Activated naive CD8-positive, alpha-beta T cell (primary cell): ENCODE measurements around the gene NLRP7.
A peak's percentile ranks its signal among the peaks of the same experiment; 100 is the strongest.
"Not testable (repeated sequence)": the region's sequence is repeated elsewhere in the genome, so short reads cannot be mapped to it uniquely, and the experiment has no call there.

Source experiments
- H3K27ac Mint-ChIP-seq: one replicate; pipeline ENCODE4 v1.8.0; 2021; ENCODE audit warnings: mixed read lengths
- H3K27me3 Mint-ChIP-seq: one replicate; pipeline ENCODE4 v1.8.0; 2021; ENCODE audit warnings: mixed read lengths
- H3K36me3 Mint-ChIP-seq: one replicate; pipeline ENCODE4 v1.8.0; 2021; ENCODE audit warnings: mixed read lengths
- H3K4me1 Mint-ChIP-seq: one replicate; pipeline ENCODE4 v1.8.0; 2021; ENCODE audit warnings: low read depth, mixed read lengths
- H3K4me3 Mint-ChIP-seq: one replicate; pipeline ENCODE4 v1.8.0; 2021; ENCODE audit warnings: mild to moderate bottlenecking, mixed read lengths
- H3K9me3 Mint-ChIP-seq: one replicate; pipeline ENCODE4 v1.8.0; 2021; ENCODE audit warnings: low read depth, mixed read lengths

Gene NLRP7

DNA sequence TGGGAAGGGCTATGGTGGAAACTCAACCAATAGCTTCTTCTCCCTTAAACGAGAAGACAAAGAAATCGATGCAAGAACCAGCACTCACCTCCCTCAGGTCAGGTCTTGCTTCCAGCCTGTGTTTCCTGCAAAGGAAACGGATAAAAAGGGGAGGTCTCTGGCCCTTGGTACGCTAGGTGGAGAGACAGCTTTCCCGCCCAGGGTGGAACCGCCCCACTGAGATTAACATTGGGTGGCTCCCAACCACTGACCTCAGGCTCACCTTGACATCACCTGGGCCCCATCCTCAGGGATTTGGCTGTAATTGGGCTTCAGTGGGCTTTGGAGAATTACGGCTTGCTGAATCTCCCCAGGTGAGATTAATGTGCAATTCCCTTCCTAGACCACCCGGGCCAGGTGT lies at the start of gene NLRP7:
Gene NLRP7, minus strand, starts transcription at position 150 of the 400 bp plus-strand sequence.
- H3K36me3 Mint-ChIP-seq: no peaks in the 10 kb centered on the region
- H3K9me3 Mint-ChIP-seq: no peaks in the 10 kb centered on the region
- H3K4me3 Mint-ChIP-seq: no peak within 1 kb of the TSS
- H3K27me3 Mint-ChIP-seq: no peaks in the 10 kb centered on the region
- no peaks in the 10 kb centered on the region for H3K4me1 Mint-ChIP-seq
- H3K27ac Mint-ChIP-seq: no peak within 1 kb of the TSS

DNA sequence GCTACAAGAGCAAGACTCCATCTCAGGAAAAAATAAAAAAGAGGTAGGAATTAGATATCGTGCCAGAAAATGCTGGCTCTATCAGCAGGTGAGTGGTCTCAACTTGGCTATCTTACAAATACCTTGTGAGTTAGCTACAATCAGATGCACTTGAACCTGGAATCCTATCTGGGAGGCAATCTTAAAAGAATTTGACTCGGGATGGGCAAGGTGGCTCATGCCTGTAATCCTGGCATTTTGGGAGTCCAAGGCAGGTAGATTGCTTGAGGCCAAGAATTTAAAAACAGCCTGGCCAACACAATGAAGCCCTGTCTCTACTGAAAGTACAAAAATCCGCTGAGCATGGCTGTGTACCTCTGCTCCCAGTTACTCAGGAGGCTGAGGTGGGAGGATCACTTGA lies 48.2 kb upstream of the NLRP7 start:
- peaks cover 3% of the 10 kb centered on the region for H3K27me3 Mint-ChIP-seq
- H3K4me3 Mint-ChIP-seq: no peak overlapping the region
- no peak overlapping the region for H3K27ac Mint-ChIP-seq
- peaks cover 9% of the 10 kb centered on the region for H3K36me3 Mint-ChIP-seq
- no peaks in the 10 kb centered on the region for H3K4me1 Mint-ChIP-seq
- peaks cover under 1% of the 10 kb centered on the region for H3K9me3 Mint-ChIP-seq

DNA sequence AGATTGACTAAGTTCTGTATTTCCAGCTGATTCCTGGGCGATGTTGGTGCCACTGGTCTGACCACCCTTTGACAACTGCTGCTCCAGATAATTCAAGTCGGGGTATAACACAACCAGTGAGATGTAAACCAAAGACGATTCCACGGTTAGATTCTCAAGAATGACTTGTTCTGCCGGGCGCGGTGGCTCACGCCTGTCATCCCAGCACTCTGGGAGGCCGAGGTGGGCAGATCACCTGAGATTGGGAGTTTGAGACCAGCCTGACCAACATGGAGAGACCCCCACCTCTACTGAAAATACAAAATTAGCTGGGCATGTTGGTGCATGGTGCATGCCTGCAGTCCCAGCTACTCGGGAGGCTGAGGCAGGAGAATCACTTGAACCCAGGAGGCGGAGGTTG lies 42.2 kb upstream of the NLRP7 start:
- H3K9me3 Mint-ChIP-seq, H3K27ac Mint-ChIP-seq, H3K4me1 Mint-ChIP-seq, H3K27me3 Mint-ChIP-seq, H3K36me3 Mint-ChIP-seq, H3K4me3 Mint-ChIP-seq: not testable (repeated sequence)

DNA sequence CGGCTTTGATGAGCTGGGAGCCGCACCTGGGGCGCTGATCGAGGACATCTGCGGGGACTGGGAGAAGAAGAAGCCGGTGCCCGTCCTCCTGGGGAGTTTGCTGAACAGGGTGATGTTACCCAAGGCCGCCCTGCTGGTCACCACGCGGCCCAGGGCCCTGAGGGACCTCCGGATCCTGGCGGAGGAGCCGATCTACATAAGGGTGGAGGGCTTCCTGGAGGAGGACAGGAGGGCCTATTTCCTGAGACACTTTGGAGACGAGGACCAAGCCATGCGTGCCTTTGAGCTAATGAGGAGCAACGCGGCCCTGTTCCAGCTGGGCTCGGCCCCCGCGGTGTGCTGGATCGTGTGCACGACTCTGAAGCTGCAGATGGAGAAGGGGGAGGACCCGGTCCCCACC lies 35.2 kb upstream of the NLRP7 start:
- H3K36me3 Mint-ChIP-seq, H3K27ac Mint-ChIP-seq, H3K9me3 Mint-ChIP-seq, H3K4me1 Mint-ChIP-seq, H3K27me3 Mint-ChIP-seq, H3K4me3 Mint-ChIP-seq: not testable (repeated sequence)

DNA sequence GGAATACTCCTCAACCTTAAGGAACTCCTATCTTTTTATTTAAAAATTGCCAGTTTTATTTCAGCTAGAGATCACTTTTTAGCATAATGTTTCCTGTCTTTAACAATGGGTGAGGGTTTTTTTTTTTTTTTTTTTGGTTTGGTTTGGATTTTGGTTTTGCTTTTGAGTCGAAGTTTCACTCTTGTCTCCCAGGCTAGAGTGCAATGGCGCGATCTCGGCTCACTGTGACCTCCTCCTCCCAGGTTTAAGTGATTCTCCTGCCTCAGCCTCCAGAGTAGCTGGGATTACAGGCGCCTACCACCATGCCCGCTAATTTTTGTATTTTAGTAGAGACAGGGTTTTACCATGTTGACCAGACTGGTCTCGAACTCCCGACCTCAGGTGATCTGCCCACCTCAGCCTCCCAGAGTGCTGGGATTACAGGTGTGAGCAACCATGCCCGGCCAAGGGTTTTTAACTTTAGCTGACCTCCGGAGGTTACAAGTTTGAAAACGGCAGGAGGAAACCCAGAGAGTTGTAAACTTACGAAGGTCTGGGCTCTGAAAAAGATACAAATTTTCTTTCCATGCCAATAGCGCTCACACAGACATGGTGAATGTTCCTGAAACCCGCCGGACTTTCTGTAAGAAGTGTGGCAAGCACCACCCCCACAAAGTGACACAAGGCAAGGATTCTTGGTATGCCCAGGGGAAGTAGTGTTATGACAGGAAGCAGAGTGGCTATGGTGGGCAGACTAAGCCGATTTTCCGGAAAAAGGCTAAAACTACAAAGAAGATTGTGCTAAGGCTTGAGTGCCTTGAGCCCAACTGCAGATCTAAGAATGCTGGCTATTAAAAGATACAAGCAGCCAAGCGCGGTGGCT lies 26.1 kb upstream of the NLRP7 start:
- peaks cover 14% of the 10 kb centered on the region for H3K4me1 Mint-ChIP-seq
- not testable (repeated sequence) for H3K9me3 Mint-ChIP-seq, H3K27me3 Mint-ChIP-seq, H3K36me3 Mint-ChIP-seq
- H3K27ac Mint-ChIP-seq: peak overlapping the region; percentile 50
- peak overlapping the region; percentile 49 for H3K4me3 Mint-ChIP-seq

DNA sequence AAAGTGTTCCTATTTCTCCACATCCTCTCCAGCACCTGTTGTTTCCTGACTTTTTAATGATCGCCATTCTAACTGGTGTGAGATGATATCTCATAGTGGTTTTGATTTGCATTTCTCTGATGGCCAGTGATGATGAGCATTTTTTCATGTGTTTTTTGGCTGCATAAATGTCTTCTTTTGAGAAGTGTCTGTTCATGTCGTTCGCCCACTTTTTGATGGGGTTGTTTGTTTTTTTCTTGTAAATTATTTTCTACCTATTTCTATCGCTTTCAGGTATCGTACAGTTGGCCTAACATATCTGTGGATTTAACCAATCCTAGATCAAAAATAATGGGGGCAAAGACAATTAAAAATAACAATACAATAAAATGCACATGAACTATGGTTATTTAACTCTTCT lies 24.1 kb upstream of the NLRP7 start:
- not testable (repeated sequence) for H3K27ac Mint-ChIP-seq, H3K9me3 Mint-ChIP-seq, H3K36me3 Mint-ChIP-seq, H3K27me3 Mint-ChIP-seq, H3K4me3 Mint-ChIP-seq
- peaks cover 14% of the 10 kb centered on the region for H3K4me1 Mint-ChIP-seq

DNA sequence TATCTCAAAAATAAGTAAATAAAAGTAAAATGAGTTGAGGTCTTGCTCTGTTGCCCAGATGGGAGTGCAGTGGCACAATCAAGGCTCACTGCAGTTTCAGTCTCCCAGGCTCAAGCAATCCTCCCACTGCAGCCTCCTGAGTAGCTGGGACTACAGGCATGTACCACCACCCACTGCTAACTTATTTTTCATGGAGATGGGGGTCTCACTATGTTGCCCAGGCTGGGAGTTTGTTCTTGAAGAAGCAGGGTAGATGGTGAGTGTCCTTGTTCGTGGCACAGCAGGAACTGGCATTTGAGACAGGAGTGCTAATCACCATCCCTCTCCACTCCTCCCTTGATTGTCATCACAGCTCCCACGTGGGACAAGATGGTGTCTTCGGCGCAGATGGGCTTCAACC lies 22.3 kb upstream of the NLRP7 start:
- no peak overlapping the region for H3K27ac Mint-ChIP-seq
- peaks cover 2% of the 10 kb centered on the region for H3K27me3 Mint-ChIP-seq
- H3K36me3 Mint-ChIP-seq: peaks cover 3% of the 10 kb centered on the region
- peaks cover 14% of the 10 kb centered on the region for H3K4me1 Mint-ChIP-seq
- H3K9me3 Mint-ChIP-seq: no peaks in the 10 kb centered on the region
- no peak overlapping the region for H3K4me3 Mint-ChIP-seq

DNA sequence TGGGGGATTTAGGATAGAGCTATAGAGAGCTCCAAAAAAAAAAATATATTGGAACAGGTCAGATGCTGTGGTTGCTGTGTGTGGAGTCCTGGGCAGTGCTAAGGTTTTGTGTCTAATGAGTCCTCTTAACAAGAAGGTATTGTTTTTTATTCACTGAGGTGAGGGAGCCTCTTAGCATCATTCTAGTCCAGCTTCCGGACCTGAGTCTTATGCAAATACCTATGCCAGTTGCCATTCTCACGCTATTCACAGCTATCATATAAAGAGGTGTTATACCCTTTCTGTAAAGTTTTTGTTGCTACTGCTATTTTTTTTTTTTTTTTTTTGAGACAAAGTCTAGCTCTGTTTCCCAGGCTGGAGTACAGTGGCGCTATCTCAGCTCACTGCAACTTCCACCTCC lies 20.3 kb upstream of the NLRP7 start:
- Mint-ChIP-seq H3K27me3 (peaks cover 2% of the 10 kb centered on the region), H3K27ac (no peak overlapping the region)

DNA sequence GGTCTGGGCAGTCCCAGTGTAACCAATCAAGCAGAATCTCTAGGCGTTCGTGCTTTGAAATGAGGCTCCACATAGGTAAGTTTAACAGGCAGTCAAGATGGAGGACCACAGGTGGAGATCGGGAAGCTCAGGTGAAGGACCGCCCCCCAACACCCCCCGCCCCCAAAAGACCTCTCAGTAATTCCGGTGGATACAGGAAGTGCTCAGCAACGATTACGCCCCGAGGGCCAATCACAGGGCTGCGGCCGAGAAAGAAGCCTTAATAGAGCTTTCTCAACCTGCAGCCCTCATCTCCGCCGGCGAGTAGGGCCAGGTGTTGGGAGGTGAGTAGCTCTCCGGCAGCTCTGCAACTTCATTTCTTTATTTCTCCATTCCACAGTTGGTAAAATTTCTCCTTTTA lies 17.7 kb upstream of the NLRP7 start:
- H3K4me3 Mint-ChIP-seq, H3K36me3 Mint-ChIP-seq, H3K9me3 Mint-ChIP-seq, H3K27me3 Mint-ChIP-seq, H3K27ac Mint-ChIP-seq, H3K4me1 Mint-ChIP-seq: not testable (repeated sequence)

More for the DNA sequence above, 20.3 kb upstream of the NLRP7 start:
- Mint-ChIP-seq H3K9me3 (no peaks in the 10 kb centered on the region), H3K4me1 (no peaks in the 10 kb centered on the region), H3K36me3 (peaks cover 3% of the 10 kb centered on the region), H3K4me3 (no peak overlapping the region)

DNA sequence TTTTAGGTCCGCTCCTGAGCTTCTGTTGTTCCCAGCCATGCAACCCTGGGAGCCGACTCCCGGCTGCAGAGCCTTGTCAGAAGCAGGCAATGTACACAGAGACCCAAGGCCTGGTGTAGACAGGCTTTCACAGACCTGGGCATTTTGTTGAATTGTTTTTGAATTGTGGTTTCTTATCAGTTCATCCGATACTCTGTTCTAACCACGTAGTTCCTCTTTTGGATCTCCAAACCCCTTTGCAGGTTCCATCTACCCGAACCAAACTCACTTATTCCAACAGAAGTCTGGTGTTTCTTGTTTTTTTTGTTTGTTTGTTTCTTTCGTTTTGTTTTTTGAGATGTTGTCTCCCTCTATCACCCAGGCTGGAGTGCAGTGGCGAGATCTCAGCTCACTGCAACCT lies 12.5 kb upstream of the NLRP7 start:
- Mint-ChIP-seq H3K27ac (no peak overlapping the region), H3K27me3 (peaks cover 4% of the 10 kb centered on the region), H3K9me3 (no peaks in the 10 kb centered on the region), H3K4me3 (peak overlapping the region; percentile 14), H3K4me1 (peaks cover 9% of the 10 kb centered on the region), H3K36me3 (no peaks in the 10 kb centered on the region)

DNA sequence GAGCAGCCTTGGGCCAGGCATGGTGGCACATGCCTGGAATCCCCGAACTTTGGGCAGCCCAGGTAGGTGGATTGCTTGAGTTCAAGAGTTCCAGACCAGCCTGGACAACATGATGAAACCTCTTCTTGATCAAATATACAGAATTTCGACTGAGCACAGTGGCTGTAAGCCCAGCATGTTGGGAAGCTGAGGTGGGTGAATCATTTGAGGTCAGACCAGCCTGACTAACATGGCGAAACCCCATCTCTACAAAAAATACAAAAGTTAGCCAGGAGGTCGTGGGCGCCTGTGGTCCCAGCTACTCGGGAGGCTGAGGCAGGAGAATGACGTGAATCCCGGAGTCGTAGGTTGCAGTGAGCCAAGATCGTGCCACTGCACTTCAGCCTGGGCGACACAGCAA lies 8.0 kb upstream of the NLRP7 start:
- H3K27me3 Mint-ChIP-seq: peaks cover 4% of the 10 kb centered on the region
- peaks cover 9% of the 10 kb centered on the region for H3K4me1 Mint-ChIP-seq
- no peaks in the 10 kb centered on the region for H3K36me3 Mint-ChIP-seq
- H3K9me3 Mint-ChIP-seq: no peaks in the 10 kb centered on the region
- H3K4me3 Mint-ChIP-seq: no peak overlapping the region
- H3K27ac Mint-ChIP-seq: no peak overlapping the region

DNA sequence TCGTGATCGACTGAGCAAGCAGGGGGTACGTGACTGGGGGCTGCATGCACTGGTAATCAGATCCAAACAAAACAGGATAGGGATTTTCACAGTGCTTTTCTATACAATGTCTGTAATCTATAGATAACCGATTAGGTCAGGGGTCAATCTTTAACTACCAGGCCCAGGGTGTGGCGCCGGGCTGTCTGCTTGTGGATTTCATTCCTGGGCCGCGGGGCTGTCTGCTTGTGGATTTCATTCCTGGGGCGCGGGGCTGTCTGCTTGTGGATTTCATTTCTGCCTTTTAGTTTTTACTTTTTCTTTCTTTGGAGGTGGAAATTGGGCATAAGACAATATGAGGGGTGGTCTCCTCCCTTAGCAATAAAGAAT lies 6.0 kb upstream of the NLRP7 start:
- H3K4me1 Mint-ChIP-seq, H3K4me3 Mint-ChIP-seq, H3K9me3 Mint-ChIP-seq, H3K27ac Mint-ChIP-seq, H3K27me3 Mint-ChIP-seq, H3K36me3 Mint-ChIP-seq: not testable (repeated sequence)

DNA sequence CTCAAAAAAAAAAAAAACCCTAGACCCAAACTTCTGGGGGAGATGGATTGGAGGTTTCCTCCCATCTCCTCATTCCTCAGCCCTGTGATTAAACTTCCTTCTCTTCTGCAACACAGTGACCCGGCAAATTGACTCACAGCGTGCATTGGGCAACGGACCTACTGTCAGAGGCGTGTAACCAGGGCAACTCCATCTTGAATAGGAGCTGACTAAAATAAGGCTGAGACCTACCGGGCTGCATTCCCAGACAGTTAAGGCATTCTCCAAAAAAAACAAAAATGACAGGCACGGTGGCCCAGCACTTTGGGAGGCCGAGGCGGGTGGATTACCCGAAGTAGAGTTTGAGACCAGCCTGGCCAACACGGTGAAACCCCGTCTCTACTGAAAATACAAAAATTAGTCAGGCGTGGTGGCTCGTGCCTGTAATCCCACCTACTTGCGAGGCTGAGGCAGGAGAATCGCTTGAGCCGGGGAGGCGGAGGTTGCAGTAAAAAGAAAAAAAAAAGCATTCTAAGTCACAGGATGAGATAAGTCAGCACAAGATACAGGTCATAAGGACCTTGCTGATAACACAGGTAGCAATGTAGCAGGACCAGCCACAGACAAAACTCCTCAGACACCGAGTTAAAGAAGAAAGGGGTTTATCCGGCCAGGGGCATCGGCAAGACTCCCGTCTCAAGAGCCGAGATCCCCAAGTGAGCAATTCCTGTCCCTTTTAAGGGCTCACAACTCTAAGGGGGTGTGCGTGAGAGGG lies 5.4 kb upstream of the NLRP7 start:
- Mint-ChIP-seq H3K27ac (no peak overlapping the region), H3K9me3 (no peaks in the 10 kb centered on the region), H3K36me3 (no peaks in the 10 kb centered on the region), H3K4me3 (no peak overlapping the region), H3K27me3 (peaks cover 2% of the 10 kb centered on the region), H3K4me1 (no peaks in the 10 kb centered on the region)

DNA sequence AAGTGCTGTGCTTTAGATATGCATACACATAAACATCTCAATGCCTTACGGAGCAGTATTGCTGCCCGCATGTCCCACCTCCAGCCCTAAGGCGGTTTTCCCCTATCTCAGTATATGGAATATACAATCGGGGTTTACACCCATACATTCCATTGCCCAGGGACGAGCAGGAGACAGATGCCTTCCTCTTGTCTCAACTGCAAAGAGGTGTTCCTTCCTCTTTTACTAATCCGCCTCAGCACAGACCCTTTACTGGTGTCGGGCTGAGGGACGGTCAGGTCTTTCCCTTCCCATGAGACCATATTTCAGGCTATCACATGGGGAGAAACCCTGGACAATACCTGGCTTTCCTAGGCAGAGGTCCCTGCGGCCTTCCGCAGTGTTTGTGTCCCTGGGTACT lies 3.2 kb upstream of the NLRP7 start:
- H3K9me3 Mint-ChIP-seq, H3K27ac Mint-ChIP-seq, H3K4me1 Mint-ChIP-seq, H3K36me3 Mint-ChIP-seq, H3K4me3 Mint-ChIP-seq, H3K27me3 Mint-ChIP-seq: not testable (repeated sequence)

DNA sequence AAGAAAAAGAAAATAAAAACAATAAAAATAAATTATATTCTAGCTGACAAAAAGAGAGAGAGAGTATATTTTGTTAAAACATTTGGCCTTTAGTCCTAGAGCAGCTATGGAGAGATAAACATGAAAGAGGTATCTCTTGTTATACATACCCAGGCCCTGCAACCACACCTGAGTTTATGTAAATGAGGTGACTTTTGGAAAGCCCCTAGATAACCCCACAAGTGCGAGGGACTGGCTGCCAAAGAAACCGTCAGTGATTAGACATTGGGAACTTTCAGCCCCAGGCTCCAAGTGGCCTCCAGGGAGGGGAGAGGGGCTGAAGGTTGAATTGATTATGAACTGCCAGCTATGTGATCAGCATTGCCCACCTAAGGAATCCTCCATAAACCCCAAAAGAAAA lies 2.1 kb upstream of the NLRP7 start:
- no peak overlapping the region for H3K27ac Mint-ChIP-seq

More for the DNA sequence above, 2.1 kb upstream of the NLRP7 start:
- Mint-ChIP-seq H3K4me3 (no peak overlapping the region), H3K9me3 (no peaks in the 10 kb centered on the region), H3K36me3 (no peaks in the 10 kb centered on the region), H3K27me3 (no peaks in the 10 kb centered on the region), H3K4me1 (no peaks in the 10 kb centered on the region)
